SH-SY5Y (cell line): ENCODE results near the gene TREM1.

Source experiments
- GATA2 ChIP-seq: IDR thresholded peaks from 2 replicates; pipeline ENCODE4 v1.6.1; 2011; ENCODE audit warnings: mild to moderate bottlenecking, low read depth, low read length
- GATA3 ChIP-seq: IDR thresholded peaks from 2 replicates; pipeline ENCODE4 v1.6.1; 2011; ENCODE audit warnings: low read depth, mild to moderate bottlenecking, low read length, moderate library complexity

GRCh38 chr6:41332842-41333736 is 46.6 kb upstream of the TREM1 start:
- no peak for TF ChIP-seq GATA2
- TF ChIP-seq GATA3, result no peak
